ENCODE measurements around the gene NR4A2. TPM values are rescaled to one million over a fixed set of nuclear protein-coding genes. Genes with fewer than 3 reads are reported as not detected.
A peak's percentile ranks its signal among the peaks of the same experiment; 100 is the strongest.

Gene NR4A2
- total RNA-seq, 1 donor from 2014 or later = 2.2 TPM

- Mint-ChIP-seq H3K27me3 (ENCODE audit: unreplicated experiment) (peaks cover 40% of the 10 kb centered on the region), H3K27ac (ENCODE audit: unreplicated experiment) (no peak overlapping the region), H3K36me3 (ENCODE audit: unreplicated experiment) (peaks cover 12% of the 10 kb centered on the region), H3K4me1 (ENCODE audit: low read depth, unreplicated experiment) (peaks cover 26% of the 10 kb centered on the region), H3K9me3 (ENCODE audit: unreplicated experiment) (peaks cover 5% of the 10 kb centered on the region), H3K4me3 (ENCODE audit: unreplicated experiment) (peak overlapping the region; percentile 92)
- DNase-seq = no peak
- TF ChIP-seq, protein P1, sequence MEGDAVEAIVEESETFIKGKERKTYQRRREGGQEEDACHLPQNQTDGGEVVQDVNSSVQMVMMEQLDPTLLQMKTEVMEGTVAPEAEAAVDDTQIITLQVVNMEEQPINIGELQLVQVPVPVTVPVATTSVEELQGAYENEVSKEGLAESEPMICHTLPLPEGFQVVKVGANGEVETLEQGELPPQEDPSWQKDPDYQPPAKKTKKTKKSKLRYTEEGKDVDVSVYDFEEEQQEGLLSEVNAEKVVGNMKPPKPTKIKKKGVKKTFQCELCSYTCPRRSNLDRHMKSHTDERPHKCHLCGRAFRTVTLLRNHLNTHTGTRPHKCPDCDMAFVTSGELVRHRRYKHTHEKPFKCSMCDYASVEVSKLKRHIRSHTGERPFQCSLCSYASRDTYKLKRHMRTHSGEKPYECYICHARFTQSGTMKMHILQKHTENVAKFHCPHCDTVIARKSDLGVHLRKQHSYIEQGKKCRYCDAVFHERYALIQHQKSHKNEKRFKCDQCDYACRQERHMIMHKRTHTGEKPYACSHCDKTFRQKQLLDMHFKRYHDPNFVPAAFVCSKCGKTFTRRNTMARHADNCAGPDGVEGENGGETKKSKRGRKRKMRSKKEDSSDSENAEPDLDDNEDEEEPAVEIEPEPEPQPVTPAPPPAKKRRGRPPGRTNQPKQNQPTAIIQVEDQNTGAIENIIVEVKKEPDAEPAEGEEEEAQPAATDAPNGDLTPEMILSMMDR (IDR thresholded peaks at IDR 0.05; ENCODE audit: partially characterized antibody, unreplicated experiment) = no peak
Measured at GRCh38 chr2:156322051-156322685, 10.4 kb downstream of the NR4A2 start.

DNA sequence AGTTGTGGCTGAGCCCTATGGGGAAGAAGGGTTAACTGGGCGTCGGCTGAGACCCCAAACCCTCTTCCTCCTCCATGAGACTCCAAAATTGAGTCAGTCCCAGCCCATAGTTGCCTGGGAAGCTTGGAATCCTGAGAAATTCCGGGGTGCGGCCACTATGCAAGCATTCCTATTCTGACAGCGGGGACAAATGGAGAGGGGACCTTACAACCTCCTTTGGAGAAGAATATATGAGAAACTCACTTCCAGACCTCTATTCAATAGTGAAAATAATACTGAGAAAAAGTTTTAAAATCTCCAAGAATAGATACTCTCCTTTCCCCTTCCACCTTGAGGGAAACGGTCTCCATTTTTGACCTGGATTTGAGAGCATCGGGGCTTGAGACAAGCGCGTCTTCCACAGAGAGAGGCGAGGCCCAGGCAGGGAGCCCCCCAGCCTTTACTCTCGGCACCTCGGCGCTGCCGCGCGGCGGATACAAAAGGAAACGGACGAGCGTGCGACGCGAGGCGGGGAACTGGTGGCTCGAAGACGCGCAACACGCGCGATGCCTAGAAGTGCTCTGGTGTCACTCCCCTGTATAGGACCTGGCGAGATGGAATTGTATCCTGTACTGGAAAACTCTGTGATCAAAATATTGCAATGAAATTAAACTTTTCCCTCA lies 11.1 kb downstream of the NR4A2 start:
- peaks cover 12% of the 10 kb centered on the region for H3K36me3 Mint-ChIP-seq (ENCODE audit: unreplicated experiment)
- DNase-seq = no peak
- H3K4me3 Mint-ChIP-seq (ENCODE audit: unreplicated experiment) = peak overlapping the region; percentile 92
- peaks cover 3% of the 10 kb centered on the region for H3K9me3 Mint-ChIP-seq (ENCODE audit: unreplicated experiment)
- H3K27ac Mint-ChIP-seq (ENCODE audit: unreplicated experiment) = peak overlapping the region; percentile 50
- peaks cover 19% of the 10 kb centered on the region for H3K4me1 Mint-ChIP-seq (ENCODE audit: low read depth, unreplicated experiment)
- TF ChIP-seq, protein P1 (IDR thresholded peaks at IDR 0.05; ENCODE audit: partially characterized antibody, unreplicated experiment) = no peak
- H3K27me3 Mint-ChIP-seq (ENCODE audit: unreplicated experiment) = peaks cover 37% of the 10 kb centered on the region

DNA sequence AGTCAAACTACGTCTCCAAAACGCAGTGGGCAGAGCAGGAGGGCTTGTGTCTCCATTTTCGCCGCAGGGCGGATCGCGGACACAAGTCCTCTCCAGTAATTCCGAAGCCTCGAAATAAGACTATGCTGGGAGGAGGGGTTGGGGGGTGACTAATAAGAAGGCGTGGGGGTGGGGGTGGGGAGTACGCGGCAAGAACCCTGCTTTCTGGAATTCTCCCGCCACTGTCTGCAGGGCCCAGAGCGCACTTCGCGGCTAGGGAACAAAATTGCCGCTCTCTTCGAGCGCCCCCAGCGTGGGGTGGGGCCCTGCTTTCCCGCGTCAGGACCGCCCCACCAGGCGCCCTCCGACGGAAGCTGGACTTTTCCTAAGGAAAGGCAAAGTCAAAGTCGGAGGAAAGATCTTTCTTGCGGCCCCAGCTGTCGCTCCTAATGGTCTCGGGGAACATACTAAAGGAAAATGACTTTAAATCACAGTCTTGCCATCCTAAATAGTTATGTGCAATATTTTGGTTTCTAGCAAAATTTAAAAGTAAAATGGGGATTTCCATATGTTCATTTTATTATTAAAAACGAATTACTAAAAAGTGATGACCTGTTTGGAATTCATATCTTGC lies 11.9 kb downstream of the NR4A2 start:
- TF ChIP-seq, protein P1 (IDR thresholded peaks at IDR 0.05; ENCODE audit: partially characterized antibody, unreplicated experiment) = no peak
- Mint-ChIP-seq H3K9me3 (ENCODE audit: unreplicated experiment) (peaks cover 2% of the 10 kb centered on the region), H3K36me3 (ENCODE audit: unreplicated experiment) (peaks cover 12% of the 10 kb centered on the region), H3K4me1 (ENCODE audit: low read depth, unreplicated experiment) (peaks cover 19% of the 10 kb centered on the region), H3K4me3 (ENCODE audit: unreplicated experiment) (peak overlapping the region; percentile 92), H3K27me3 (ENCODE audit: unreplicated experiment) (peaks cover 32% of the 10 kb centered on the region), H3K27ac (ENCODE audit: unreplicated experiment) (no peak overlapping the region)
- peak; percentile 40 for DNase-seq

DNA sequence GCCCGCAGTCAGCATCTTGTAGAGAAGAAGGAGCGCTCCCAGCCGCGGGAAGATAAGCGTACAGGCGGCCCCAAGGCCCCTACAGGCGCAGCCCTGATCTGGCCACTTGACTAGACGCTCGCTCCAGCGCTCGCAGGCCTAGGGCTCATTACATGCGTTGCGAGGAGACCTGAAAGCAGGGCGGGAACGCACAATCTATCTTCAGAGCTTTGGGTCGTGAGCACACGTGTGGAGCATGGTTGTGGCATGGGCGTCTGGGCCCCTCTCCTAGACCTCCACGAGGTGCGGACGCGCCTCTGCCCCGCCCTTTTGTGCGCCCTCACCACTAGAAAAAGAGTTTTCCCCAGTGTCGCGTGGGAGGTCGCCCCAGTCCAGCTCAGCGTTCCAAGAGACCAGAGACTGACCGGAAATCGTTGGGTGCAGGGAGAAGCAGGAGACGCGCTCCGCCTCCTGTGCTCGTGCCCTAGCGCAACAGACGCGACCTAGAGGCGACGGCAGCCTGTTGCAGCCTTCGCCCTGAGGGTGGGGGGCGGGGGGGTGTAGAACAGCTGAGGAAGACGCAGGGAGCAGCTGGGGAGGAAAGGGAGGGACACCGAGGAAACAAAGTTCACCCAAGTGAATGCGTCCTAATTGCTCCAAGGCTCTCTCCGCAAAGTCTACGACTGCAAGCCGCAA lies 12.6 kb downstream of the NR4A2 start:
- Mint-ChIP-seq H3K9me3 (ENCODE audit: unreplicated experiment) (peaks cover 2% of the 10 kb centered on the region), H3K27ac (ENCODE audit: unreplicated experiment) (no peak overlapping the region), H3K4me1 (ENCODE audit: low read depth, unreplicated experiment) (peaks cover 19% of the 10 kb centered on the region), H3K27me3 (ENCODE audit: unreplicated experiment) (peaks cover 32% of the 10 kb centered on the region), H3K36me3 (ENCODE audit: unreplicated experiment) (peaks cover 12% of the 10 kb centered on the region), H3K4me3 (ENCODE audit: unreplicated experiment) (peak overlapping the region; percentile 92)
- DNase-seq = peak; percentile 49
- TF ChIP-seq, protein P1 (IDR thresholded peaks at IDR 0.05; ENCODE audit: partially characterized antibody, unreplicated experiment) = no peak

Measured in glutamatergic neuron (in vitro differentiated cells).